HG02798 (cell line): ENCODE results near the gene GRIP1.

Experiments
- ATAC-seq: cut with Tn5 transposase; IDR thresholded peaks from one replicate; pipeline ENCODE4 v1.9.1; 2021; ENCODE audit warnings: mild to moderate bottlenecking; ENCODE audit not compliant: unreplicated experiment, poor library complexity

The GRIP1 gene

DNA sequence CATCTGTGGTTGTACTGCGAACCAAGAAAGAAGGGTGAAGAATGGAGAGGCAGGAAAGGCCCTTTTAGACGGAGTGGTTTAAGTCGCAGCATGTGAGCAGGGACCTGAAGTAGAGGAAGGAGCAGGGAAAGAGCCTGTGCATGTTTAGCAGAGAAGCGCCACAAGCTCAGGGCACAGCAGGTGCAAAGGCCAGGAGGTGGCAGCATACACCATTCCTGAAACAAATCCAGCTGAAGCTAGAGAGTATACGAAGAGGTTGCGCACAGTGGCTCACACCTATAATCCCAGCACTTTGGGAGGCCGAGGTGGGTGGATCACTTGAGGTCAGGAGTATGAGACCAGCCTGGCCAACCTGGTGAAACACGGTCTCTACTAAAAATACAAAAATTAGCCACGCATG lies 326.7 kb downstream of the GRIP1 start:
- ATAC-seq = no peak

DNA sequence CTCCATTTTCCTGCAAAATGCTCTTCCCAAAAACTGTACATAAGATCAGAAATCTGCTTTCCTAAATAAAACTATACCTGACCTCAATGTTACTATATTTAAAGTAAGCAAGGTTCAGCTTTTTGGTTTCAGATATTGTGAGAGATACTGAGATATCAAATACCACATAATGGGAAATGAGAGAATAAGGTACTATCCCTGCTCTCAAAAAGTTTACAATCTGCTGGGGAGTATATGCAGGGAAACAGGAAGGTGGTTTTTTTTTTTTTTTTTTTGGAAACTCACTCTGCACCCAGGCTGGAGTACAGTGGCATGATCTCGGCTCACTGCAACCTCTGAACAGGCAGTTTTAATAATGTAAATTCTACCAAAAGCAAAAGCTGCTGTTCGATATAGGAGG lies 327.6 kb downstream of the GRIP1 start:
- ATAC-seq = no peak

DNA sequence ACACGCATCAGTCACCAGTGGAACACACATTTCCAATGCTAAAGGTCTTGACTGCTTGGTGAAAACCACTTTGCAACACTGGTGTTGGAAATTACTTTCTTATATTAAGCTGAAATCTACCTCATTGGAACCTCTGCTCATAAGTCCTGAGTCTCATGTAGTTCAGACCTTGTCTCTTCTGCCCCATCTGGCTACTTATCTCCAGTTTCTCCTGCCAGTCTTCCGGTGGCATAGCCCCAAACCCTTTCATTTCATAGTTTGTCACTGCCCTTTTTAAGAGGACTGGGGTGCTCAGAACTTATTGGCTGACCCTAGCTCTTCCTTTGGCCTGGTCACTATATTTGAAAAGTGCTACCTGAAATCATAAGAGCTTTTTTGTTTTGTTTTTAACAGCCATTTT lies 332.9 kb downstream of the GRIP1 start:
- ATAC-seq = no peak

DNA sequence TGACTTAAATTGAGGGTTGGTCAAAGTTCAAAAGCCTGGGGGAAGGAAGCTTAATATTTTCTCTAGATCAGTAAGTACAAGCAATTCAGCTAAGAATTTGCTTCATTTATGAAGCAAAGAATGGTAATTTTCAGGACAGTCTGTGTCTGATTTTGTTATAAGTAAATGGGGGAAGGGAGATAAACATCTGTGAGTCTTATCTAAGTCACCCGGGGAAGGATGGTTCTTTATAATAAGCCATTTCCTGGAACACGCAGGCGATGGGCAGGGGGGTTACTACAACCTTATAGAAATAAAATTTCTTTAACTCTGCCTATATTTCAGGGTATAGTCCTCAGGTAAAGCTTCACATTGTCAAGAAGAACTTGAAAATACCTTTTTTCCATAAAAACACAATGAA lies 333.7 kb downstream of the GRIP1 start:
- ATAC-seq = no peak

DNA sequence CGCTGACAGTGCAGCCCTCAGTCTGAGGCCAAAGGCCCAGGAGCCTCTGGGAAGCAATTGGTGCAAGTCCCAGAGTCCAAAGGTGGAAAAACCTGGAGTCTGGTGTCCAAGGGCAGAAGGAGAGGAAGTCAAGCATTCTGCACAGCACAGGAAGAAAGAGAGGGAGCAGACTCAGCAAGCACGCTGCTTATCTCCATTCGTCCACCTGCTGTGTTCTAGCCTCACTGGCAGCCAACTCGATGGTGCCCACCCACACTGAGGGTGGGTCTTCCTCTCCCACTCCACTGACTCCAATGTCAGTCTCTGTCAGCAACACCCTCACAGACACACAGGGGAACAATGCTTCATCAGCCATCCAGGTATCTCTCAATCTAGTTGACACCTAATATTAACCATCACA lies 337.8 kb downstream of the GRIP1 start:
- ATAC-seq = no peak

DNA sequence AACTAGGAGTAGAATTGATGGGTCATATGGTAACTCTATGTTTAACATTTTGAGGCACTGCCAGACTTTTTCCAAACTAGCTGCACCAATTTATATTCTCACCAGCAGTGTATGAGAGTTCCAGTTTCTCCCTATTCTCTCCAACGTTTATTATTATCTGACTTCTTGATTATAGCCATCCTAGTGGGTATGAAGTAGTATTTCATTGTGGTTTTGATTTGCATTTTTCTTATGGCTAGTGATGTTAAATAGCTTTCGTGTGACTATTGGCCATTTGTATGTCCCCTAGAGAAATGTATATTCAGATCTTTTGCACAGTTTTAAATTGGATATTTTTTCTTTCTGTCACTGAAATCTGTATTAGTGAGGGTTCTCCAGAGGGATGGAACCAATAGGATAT lies 338.7 kb downstream of the GRIP1 start:
- no peak for ATAC-seq

DNA sequence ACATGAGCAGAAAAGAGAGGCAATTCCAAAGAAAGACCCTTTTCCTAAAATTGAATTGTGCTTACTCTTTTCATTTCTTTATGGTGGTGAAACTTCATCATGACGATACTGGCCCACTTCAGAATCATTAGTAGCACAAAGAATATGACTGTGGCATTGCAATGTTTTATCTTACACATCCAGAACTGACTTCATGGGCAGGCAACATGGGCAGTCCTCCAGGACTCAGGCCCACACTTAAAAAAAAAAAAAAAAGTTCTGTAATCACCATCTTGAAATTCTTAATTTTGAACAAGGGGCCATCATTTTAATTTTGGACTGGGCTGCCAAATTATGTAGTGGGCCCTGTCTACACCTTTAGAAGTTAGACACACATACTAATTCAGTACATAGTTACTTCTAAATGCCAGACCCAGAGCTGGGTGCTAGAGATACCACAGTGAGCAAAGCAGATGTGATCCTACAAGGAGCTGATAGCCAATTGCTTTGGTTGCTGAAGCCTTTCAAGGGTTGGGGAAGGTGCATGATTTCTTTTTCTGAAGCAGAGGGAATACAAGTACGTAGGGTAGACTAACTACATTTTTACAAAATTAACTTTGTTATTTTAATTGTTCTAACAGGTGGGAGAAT lies 341.4 kb downstream of the GRIP1 start:
- ATAC-seq = no peak

DNA sequence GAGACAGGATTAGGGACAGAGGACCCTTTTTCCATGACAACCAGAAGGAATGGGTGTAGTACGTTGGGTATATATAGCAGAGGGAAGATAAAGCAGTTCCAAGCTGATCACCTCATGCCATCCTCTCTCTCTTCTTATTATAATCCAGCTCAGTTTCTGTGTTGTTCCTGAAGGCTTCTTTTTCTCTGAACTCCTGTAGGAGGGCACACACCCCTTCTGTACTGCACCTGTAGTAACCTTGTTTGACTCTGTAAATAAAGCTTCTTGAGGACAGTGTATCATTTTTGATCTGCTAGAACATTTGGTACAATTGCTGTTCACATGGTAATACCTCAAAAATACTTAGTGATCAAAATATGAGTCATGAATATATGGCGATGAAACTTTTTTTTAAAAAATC lies 343.1 kb downstream of the GRIP1 start:
- ATAC-seq = no peak

DNA sequence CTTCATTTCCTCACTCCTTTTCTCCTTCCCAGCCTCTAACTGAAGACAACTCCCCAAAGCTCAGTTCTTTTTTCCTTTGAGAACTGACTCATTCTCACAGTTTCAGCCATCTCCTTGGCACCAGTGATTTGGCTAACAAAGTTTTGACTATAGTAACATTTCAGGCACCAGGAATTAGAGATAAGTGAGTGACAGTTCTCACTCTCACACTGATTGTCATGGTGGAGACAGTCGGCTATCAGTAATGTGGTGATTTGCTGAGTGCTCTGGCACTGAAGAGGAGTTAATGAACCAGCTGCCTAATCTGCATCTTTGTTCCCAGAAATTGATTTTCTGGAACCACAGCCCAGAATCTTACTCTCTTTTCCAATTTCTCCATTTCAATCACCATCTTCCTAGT lies 347.1 kb downstream of the GRIP1 start:
- ATAC-seq = no peak

DNA sequence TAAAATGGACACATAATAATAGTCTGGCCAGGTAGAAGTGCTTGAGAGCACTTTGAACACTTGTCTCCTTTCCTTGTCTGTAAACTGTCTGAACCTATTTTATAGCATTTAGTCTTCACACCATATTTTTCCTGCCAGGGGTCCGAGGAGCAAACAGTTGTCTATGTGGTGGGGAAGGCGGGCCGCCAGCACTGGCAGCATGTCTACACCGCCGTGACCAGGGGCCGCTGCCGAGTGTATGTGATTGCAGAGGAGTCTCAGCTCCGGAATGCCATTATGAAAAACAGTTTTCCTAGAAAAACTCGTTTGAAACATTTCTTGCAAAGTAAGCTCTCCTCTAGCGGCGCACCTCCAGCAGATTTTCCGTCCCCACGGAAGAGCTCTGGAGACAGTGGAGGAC lies 347.9 kb downstream of the GRIP1 start:
- no peak for ATAC-seq

DNA sequence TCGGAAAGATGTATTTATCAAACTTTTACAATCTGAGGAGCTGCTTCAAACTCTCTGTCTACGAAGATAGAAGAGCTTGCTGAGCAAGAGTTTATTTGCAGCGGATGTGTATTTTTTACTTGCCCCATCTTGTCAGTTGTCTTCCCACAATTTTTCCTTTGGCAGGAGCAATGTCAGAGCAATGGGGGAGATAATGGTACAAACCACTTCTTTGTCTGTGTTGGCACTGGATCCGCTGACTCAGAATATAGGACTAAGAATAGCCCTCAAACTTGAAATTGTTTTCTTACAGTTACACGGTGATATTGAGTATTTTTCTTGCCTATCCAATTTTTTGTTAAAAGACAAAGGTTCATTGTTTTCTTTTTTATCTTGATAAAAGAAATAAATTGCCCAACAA lies 348.9 kb downstream of the GRIP1 start:
- no peak for ATAC-seq

DNA sequence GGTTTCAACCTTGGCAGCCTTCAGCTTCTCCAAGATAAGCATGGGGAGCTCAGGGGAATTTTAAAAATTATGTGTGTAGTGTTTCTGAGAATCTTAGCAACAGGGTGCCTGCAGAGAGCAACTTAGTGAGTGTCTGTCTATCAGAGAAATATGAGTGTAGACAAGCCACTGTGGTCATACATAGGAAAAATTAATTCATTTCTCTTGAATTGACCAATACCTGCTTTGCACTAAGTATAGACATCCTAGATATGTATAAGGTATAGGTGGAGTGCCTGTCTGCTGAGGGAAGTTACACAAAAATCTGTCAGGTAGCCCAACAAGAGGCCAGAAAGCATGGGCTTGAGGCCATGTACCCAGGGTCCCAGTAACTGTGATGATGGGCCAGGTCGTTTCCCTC lies 355.9 kb downstream of the GRIP1 start:
- no peak for ATAC-seq

DNA sequence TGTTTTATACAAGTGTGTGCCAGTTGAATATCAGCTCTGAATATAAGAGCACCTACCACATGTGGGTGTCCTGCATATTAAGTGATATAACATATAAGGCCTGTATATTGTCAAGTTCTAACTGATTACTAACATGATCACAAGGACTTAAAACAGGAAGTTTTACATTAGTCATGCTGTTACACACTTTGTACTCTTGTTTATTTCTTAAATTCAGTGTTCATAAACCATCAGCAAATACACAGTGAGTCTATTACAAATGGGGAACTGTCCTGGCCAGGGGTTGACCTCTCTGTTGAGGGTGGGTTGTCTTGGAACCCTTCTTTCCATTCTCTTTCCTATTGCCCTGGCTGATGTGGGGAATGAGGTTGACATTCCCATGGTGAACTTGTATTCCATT lies 357.4 kb downstream of the GRIP1 start:
- ATAC-seq = no peak

DNA sequence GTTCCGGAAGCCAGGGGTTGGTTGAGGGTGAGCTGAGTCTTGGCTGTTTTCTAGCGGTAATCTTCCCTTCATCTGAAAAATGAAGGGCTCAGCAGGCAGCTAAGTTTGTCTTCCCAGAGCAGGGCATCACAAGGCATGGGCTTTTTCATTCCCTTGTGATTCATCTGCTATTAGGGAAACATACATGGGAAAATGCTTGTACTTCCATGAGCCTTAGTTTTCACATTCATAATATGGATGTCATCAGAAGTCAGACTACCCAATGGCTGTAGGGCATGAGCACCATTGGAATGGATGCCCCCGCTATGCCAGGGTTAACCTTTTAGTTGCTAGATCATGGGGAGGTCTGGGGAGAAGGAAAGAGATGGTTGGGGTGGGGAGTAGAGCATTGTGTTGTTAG lies 357.9 kb downstream of the GRIP1 start:
- no peak for ATAC-seq

DNA sequence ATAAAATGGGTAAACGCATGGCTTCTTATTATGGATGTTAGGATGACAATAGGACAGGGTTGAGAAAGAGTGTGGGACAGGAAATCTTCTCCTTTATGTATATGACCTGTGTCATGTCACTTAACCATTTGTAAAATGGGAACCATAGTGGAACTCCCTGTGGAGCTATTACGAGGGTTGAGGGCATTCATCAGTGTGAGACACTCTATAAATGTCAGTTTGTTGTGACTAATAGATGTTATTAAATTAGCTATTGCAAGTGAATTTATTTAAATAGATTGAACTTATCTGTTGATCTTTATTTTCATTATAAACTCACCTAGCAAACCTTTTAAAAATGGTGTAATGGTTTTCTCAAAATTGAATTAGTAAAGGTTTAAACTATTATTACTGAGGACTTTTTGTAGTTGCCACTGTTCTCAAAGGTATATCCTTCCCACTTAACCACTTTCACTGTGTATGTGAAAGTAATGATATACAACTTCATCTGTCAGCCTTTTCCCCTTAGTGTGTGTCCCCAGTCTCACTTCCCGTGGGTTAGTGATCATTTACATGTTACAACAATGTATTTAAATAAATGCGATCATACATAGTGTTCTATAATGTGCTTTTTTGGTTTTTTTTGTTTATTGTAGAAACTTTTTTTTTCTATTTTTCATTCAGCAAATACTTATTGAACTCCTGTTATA lies 359.5 kb downstream of the GRIP1 start:
- ATAC-seq = peak; percentile 53

DNA sequence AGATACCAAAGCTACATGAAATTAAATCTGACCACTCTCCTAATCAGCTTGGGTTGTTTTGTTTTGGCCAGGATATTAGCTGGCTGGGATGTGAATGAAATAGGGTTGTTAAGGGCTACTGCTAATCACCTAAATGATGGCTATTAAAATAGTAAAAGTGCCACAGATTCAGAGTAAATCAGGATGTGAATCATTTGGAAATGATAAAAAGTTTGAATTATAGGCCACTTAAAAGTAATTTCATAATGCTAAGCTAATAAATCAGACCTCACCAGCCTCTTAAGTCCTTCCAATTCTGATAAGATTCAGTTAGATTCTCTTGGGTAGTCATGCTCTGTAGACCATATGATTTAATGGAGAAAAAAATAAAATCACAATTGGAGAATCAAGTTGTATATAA lies 364.6 kb downstream of the GRIP1 start:
- no peak for ATAC-seq

DNA sequence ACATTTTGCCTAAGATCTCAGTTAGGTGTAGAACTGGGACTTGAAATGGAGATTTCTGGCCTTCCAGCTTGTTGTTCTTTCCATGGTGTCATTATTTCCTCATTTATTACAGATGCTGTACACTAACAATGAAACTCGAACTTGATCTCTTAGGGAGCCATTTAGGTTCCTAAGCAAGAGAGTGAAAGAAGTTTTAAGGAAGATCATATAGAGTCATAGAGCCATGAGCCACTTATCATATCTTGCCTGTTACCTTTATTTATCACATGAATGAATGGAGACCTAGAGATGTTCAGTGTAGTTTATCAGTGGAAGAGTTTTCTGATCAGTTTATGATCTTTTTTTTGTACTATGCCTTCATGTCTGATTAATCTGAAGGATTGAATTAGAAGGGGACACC lies 366.7 kb downstream of the GRIP1 start:
- no peak for ATAC-seq

DNA sequence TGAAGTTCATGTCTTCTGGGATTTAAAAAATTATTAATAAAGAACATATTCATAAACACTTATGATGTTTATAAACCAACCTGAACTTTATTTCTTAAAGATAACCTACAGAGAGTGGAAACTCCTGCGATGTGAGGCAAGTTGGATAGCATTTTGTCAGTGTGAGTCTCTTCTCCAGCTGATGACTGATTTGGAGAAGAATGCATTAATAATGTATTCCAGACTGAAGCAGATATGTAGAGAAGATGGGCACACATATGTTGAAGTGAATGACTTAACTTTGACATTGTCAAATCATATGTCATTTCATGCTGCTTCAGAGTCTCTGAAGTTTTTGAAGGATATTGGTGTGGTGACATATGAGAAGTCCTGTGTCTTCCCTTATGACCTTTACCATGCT lies 369.3 kb downstream of the GRIP1 start:
- no peak for ATAC-seq

DNA sequence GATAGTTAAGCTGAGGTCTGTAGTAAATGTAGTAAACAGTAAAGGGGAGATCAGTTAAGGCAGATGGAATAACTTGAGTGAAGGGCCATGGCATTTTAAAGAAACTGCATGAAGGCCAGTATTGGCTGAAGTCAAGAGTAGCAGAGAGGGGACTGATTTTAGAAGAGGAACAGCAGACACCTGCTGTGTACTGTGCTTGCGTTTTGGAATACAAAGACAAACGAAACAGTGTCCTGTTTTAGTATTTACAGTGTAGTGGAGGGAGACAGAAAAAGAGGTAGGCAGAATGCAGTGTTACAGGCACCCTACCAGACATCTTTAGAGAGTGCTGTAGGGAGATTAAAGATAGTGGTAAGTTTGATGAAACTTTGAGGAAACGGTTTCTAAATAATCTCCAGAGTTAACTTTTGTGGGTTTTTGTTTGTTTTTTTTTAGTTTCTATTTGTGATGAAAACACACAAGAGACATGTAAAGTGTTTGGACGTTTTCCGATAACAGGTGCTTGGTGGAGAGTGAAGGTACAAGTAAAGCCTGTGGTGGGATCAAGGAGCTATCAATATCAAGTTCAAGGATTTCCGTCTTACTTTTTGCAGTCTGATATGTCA lies 374.5 kb downstream of the GRIP1 start:
- ATAC-seq = no peak

DNA sequence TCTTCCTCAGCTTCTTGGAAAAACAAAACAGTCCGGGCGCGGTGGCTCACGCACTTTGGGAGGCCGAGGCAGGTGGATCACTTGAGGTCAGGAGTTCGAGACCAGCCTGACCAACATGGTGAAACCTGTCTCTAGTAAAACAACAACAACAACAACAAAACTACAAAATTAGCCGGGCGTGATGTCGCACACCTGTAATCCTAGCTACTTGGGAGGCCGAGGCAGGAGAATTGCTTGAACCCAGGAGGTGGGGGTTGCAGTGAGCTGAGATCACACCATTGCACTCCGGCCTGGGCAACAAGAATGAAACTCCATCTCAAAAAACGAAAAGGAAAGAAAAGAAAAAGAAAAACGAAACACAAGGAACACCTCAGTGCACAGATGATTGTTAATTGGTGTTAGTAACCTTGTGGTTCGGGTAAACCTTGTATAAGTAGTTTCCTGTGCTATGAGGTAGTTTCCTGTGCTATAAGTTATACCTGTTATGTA lies 375.5 kb downstream of the GRIP1 start:
- peak; percentile 37 for ATAC-seq

DNA sequence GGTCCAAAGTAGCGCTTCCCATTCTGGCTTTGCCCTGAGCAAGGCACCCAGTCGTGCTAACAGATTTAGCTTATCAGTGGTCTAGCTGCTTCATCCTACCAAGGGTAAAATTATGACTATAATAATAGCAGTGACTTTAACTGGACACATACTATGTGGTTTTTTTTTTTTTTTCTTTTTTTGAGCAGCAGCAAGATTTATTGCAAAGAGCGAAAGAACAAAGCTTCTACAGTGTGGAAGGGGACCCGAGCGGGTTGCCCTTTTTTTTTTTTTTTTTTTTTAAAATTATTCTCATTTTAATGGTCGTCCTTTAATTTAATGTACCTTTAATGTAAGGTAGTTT lies 376.1 kb downstream of the GRIP1 start:
- ATAC-seq = no peak
